Measurements from ENCODE around the gene OLFM4. TPM values are rescaled to one million over a fixed set of nuclear protein-coding genes. Genes with fewer than 3 reads are reported as not detected.

The OLFM4 gene
- total RNA-seq, 4 donors from 2014 or later = 0.29 to 0.83 TPM; not detected in 2

- no peak overlapping the region for H3K4me3 ChIP-seq
- H3K36me3 ChIP-seq = no peaks in the 10 kb centered on the region
- H3K9me3 ChIP-seq = no peaks in the 10 kb centered on the region
- 92% methylated on average over 5 of the region's 5 CpGs for WGBS
- no peak overlapping the region for H3K27ac ChIP-seq
- DNase-seq (ENCODE audit: low spot score in 2 of 2) = no peak
- peaks cover 3% of the 10 kb centered on the region for H3K27me3 ChIP-seq
- no peak for TF ChIP-seq EP300 (IDR thresholded peaks at IDR 0.05)
- TF ChIP-seq POLR2AphosphoS5 (IDR thresholded peaks at IDR 0.05) = no peak
- no peak for TF ChIP-seq POLR2A (IDR thresholded peaks at IDR 0.05)
- TF ChIP-seq, protein P1, sequence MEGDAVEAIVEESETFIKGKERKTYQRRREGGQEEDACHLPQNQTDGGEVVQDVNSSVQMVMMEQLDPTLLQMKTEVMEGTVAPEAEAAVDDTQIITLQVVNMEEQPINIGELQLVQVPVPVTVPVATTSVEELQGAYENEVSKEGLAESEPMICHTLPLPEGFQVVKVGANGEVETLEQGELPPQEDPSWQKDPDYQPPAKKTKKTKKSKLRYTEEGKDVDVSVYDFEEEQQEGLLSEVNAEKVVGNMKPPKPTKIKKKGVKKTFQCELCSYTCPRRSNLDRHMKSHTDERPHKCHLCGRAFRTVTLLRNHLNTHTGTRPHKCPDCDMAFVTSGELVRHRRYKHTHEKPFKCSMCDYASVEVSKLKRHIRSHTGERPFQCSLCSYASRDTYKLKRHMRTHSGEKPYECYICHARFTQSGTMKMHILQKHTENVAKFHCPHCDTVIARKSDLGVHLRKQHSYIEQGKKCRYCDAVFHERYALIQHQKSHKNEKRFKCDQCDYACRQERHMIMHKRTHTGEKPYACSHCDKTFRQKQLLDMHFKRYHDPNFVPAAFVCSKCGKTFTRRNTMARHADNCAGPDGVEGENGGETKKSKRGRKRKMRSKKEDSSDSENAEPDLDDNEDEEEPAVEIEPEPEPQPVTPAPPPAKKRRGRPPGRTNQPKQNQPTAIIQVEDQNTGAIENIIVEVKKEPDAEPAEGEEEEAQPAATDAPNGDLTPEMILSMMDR (IDR thresholded peaks at IDR 0.05) = no peak
- H3K4me1 ChIP-seq = no peaks in the 10 kb centered on the region
These were observed 7.8 kb upstream of the OLFM4 start for GRCh38 chr13:53020764-53021335.

DNA sequence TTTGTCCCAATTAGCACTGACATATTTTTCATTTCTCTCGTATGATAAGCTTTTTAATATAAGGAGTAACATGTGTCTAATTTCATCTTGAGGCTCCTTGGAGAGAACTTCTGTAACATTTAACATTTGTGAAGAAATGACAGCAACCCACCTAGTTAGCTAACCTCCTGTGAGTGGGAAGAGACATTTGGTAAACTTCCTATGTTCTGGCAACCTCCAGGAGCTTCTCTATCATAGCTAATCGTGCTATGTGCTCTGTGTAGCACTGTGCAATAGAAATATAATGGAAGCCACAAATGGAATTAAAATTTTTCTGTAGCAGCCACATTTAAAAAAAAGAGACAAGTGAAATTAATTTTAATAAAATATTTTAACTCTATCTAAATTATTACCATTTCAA, 5.4 kb upstream of the OLFM4 start:
- no peaks in the 10 kb centered on the region for H3K4me1 ChIP-seq
- no peak overlapping the region for H3K27ac ChIP-seq
- DNase-seq (ENCODE audit: low spot score in 2 of 2) = no peak
- H3K27me3 ChIP-seq = peaks cover 3% of the 10 kb centered on the region
- no peak overlapping the region for H3K4me3 ChIP-seq
- H3K9me3 ChIP-seq = no peaks in the 10 kb centered on the region
- 74% methylated on average over 2 of the region's 2 CpGs for WGBS
- no peak for TF ChIP-seq EP300 (IDR thresholded peaks at IDR 0.05)
- no peak for TF ChIP-seq POLR2A (IDR thresholded peaks at IDR 0.05)
- TF ChIP-seq, protein P1 (IDR thresholded peaks at IDR 0.05) = no peak
- TF ChIP-seq POLR2AphosphoS5 (IDR thresholded peaks at IDR 0.05) = no peak
- H3K36me3 ChIP-seq = no peaks in the 10 kb centered on the region

GRCh38 chr13:53028063-53028462, 550 bp upstream of the OLFM4 start:
- H3K36me3 ChIP-seq = no peaks in the 10 kb centered on the region
- WGBS = 82% methylated on average over 5 of the region's 5 CpGs
- TF ChIP-seq POLR2A (IDR thresholded peaks at IDR 0.05) (no peak), POLR2AphosphoS5 (IDR thresholded peaks at IDR 0.05) (no peak), EP300 (IDR thresholded peaks at IDR 0.05) (no peak)
- TF ChIP-seq, protein P1 (IDR thresholded peaks at IDR 0.05) = no peak
- no peak overlapping the region for H3K4me3 ChIP-seq
- H3K9me3 ChIP-seq = no peaks in the 10 kb centered on the region
- no peak for DNase-seq (ENCODE audit: low spot score in 2 of 2)
- H3K27ac ChIP-seq = no peak overlapping the region
- no peaks in the 10 kb centered on the region for H3K4me1 ChIP-seq
- peaks cover 3% of the 10 kb centered on the region for H3K27me3 ChIP-seq

DNA sequence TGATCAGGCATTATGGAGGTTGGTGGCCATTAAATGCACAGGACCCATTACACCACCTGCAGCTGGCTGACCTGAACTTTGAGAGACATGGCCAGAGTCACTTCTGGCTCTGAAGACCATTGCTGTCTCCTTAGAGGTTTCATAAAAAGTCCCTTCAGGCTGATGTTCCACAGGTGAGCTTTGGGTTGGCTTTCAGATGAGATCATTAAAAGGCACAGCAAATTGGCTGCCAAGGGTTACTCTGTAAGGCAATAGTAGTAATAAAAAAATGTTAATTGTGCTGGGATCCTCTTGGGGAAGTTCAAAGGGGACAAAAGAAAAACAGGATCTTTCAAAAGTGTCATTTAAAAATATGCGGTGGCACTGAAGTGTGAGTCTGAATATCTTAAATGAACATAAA, 4.2 kb downstream of the OLFM4 start:
- H3K4me1 ChIP-seq = no peaks in the 10 kb centered on the region
- no peaks in the 10 kb centered on the region for H3K27me3 ChIP-seq
- no peak overlapping the region for H3K27ac ChIP-seq
- no peak overlapping the region for H3K4me3 ChIP-seq
- no peak for DNase-seq (ENCODE audit: low spot score in 2 of 2)
- TF ChIP-seq POLR2AphosphoS5 (IDR thresholded peaks at IDR 0.05) (no peak), POLR2A (IDR thresholded peaks at IDR 0.05) (no peak), EP300 (IDR thresholded peaks at IDR 0.05) (no peak)
- TF ChIP-seq, protein P1 (IDR thresholded peaks at IDR 0.05) = no peak
- H3K36me3 ChIP-seq = no peaks in the 10 kb centered on the region
- WGBS = 0% methylated on average over 1 of the region's 1 CpG
- H3K9me3 ChIP-seq = no peaks in the 10 kb centered on the region

DNA sequence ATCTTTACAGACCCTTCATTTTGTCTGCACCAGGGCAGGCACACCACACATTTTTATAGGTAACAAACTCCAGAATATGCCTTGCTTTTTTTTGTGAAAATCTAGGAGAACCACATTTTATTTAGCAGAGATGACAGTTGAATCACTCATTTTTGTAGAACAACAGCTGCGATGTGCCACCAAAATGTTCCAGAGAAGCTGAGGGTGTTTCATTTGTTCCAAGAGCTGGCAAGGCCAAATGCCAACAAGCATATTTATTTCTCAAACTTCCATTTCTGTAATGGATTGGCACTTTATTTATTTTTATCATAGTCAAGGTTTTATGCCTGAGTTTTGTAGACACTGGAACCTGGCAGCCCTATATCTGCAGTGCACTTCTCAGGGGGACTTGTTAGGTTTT, 10.4 kb downstream of the OLFM4 start:
- 77% methylated on average over 1 of the region's 1 CpG for WGBS
- no peaks in the 10 kb centered on the region for H3K9me3 ChIP-seq
- no peak for TF ChIP-seq POLR2AphosphoS5 (IDR thresholded peaks at IDR 0.05)
- no peak for TF ChIP-seq EP300 (IDR thresholded peaks at IDR 0.05)
- TF ChIP-seq POLR2A (IDR thresholded peaks at IDR 0.05) = no peak
- TF ChIP-seq, protein P1 (IDR thresholded peaks at IDR 0.05) = no peak
- H3K36me3 ChIP-seq = no peaks in the 10 kb centered on the region
- DNase-seq (ENCODE audit: low spot score in 2 of 2) = no peak
- H3K27ac ChIP-seq = no peak overlapping the region
- no peak overlapping the region for H3K4me3 ChIP-seq
- no peaks in the 10 kb centered on the region for H3K27me3 ChIP-seq
- H3K4me1 ChIP-seq = no peaks in the 10 kb centered on the region
